SK-N-MC (cell line): ENCODE results near the gene C5orf63.

Experiments
- EZH2 ChIP-seq: fragments of 200-600 bp; sonication (generic); IDR thresholded peaks from one replicate; pipeline ENCODE4 v1.6.1; 2017; ENCODE audit warnings: antibody characterized with exemption
- FOXP2 ChIP-seq: optimal IDR thresholded peaks from 2 replicates; pipeline ENCODE3; 2011; ENCODE audit warnings: mild to moderate bottlenecking, moderate library complexity; ENCODE audit not compliant: insufficient read depth; ENCODE audit errors: extremely low read length, control extremely low read depth
- POLR2AphosphoS5 ChIP-seq: IDR thresholded peaks from 2 replicates; pipeline ENCODE4 v1.6.1; 2012; ENCODE audit warnings: mild to moderate bottlenecking, low read depth, low read length, borderline replicate concordance

DNA sequence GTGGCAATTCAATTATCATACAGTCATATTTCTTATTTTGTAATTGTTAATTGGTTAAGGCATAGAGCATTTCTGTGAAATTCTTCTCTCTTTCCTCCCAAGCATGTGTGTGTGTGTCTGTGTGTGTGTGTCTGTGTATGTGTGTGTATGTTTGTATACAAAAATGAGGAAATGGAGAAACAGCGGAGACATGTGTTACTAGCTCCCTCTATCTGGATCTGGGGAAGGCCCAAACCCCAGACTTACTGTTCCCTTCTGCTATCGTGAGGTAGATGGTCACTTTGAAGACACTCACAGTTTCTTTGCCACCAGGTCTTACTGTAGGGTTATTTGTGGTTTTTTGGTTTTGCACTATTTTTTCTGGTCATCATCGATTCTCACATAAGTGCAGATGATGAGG, 11.4 kb upstream of the C5orf63 start:
- TF ChIP-seq POLR2AphosphoS5 (no peak), EZH2 (no peak), FOXP2 (no peak)
